Endothelial cell of hepatic sinusoid (primary cell): ENCODE measurements around the gene WFIKKN1.

ENCODE experiments used
- in situ Hi-C: cut with HindIII; loops from 2 replicates; pipeline ENCODE4 v1.10.0; 2017; ENCODE audit warnings: low sequenced_read_pairs

WFIKKN1 gene

DNA sequence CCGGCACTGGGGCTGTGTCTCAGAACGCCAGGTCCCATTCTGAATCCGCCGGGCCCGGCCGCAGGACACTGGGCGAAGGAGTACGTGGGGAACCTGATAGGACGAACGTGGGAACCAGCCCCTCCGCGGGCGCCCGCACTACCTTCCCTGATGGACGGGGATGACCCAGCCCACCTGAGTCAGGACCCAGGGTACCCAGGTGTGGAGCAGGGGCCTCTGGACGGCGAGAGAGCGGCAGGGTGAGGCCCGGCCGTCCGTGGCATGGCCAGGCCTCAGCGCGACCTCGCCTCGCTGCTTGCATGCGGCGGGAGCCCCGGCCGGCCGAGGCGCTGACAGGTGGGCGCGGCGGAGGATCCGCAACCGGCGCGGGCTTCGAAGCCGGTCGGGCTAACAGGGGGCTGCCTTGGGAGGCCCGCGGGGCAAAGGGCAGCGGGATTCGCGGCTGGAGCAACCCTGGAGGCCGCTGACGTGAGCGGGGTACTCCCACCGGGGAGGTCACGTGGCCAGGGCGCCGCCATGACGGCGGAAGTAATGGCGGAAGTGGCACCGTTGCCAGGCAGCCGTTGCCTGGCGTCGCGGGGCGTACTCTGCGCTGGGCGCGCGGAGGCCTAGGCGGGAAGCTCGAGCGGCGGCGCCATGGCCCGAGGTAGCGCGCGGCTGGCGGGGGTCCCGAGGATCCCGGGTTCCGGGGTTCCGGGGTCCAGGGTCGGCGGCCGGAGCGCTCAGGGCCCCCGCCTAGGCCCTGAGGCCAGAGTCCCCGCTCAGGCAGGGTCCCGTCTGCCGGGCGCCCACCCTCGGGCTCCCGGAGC lies 18.2 kb downstream of the WFIKKN1 start, which contains the start of gene WDR90:
WDR90 (plus strand) TSS at position 585 of the 809 bp plus-strand sequence; CDS start at position 637, 52 bp downstream.
- in situ Hi-C loops, result loop anchor here (25.0 kb wide), 1 partner anchor 112 kb away; the partner anchor contains the start of gene CAPN15

DNA sequence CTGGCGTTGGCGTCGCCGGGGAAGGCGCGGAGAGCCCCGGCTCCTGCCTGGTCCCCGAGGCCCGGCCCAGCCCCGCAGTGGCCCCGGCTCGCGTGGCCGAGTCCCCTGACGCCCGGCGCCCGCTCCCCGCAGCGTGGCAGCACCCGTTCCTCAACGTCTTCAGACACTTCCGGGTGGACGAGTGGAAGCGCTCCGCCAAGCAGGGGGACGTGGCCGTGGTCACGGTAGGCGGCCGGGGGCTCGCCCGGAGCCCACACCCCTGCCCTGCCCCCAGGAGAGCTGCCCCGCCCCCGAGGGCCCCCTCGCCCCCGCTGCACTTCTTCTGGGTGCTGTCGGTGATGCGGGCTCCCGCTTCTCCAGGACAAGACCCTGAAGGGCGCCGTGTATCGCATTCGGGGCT lies 18.8 kb downstream of the WFIKKN1 start:
- in situ Hi-C loops, result loop anchor here (10.0 to 25.0 kb wide), 2 partner anchors 65 to 112 kb away; partner anchors contain the start of genes CAPN15 and METRN

GRCh38 chr16:651844-652243 lies 21.1 kb downstream of the WFIKKN1 start:
- in situ Hi-C loops, result loop anchor here (10.0 kb wide), 1 partner anchor 63 kb away; the partner anchor contains the start of gene METRN

DNA sequence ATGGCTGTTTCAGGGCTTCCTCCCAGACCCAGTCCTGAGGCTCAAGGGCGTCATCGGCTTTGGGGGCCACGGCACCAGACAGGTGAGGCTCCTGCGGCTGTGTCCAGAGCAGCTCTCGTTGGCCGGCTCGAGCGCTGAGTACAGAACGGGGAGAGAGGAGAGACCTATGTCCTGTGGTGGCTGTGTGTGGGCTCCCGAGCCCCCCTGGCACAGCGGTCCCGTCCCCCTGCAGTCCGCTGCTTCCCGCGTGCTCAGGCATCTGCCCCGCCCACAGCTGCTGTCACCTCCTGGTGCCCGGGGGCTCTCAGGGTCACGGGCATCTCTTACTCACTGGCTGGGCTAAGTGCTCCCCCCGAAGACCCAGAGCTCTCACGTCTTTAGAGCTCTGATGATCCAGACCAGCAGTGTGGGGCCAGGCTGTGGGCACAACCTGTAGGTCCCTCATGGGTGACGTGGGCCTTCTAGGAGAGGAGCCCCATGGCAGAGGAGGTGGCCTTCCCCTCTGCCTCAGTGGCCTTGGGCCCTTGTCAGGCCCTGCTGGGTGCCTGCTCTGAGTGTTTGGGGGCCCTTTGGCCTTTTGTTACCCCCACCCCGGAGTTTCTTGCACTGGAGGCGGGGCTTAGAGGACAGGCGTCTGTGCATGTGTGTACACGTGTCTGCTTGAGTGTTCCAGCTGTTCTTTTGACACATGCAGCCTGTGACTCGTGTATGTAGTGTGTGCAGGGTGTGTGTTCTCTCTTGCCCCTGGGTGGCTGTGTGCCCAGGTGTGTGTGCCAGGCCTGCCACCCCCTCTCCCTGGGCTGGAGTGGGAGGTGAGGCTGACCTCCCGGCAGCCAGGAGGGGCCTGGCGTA lies 21.9 kb downstream of the WFIKKN1 start:
- in situ Hi-C loops, result loop anchor here (10.0 kb wide), 1 partner anchor 62 kb away; the partner anchor contains the start of gene METRN

GRCh38 chr16:654034-654433 lies 23.2 kb downstream of the WFIKKN1 start:
- in situ Hi-C loops, result loop anchor here (10.0 kb wide), 1 partner anchor 61 kb away; the partner anchor contains the start of gene METRN

DNA sequence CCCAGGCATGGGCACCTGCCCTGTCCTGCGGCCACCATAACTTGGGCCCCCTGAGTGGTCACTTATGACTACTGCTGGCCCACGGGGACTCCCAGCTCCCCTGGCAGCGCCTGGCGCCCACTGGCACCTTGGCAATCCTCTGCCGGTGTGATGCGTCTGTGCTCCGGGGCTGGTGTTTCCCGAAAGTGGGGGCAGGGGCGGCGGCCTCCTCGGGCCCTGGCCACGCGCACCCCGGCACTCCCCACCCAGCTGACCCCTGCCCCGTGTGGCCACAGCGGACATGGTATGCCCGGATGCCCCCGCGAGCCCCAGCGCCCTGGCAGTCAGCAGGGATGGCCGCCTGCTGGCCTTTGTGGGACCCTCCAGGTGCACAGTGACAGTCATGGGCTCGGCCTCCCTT lies 26.7 kb downstream of the WFIKKN1 start:
- in situ Hi-C loops, result loop anchor here (10.0 kb wide), 1 partner anchor 57 kb away; the partner anchor contains the start of gene METRN

- in situ Hi-C loops, result loop anchor here (10.0 kb wide), 1 partner anchor 56 kb away; the partner anchor contains the start of gene METRN
Observed at GRCh38 chr16:658679-659571, 28.1 kb downstream of the WFIKKN1 start.

DNA sequence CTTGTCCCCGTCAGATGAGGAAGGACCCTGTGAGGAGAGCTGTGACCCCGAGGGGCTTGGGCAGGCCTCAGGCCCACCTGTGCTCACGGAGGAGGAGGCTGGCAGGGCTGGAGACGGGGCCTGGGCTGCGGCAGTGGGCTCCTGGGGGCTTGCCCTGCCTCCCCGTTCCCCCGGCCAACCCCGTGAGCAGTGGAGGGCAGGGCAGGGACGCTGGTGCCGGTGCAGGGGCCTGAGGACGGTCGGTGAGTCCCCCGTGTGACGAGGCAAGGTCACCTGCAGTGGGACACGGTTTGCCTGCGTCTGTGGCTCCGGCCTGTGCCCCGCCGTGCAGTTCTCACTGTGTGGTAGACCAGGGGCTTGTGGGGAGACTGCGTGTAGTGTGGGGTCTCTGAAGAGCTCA lies 28.8 kb downstream of the WFIKKN1 start:
- in situ Hi-C loops, result loop anchor here (10.0 kb wide), 1 partner anchor 55 kb away; the partner anchor contains the start of gene METRN

DNA sequence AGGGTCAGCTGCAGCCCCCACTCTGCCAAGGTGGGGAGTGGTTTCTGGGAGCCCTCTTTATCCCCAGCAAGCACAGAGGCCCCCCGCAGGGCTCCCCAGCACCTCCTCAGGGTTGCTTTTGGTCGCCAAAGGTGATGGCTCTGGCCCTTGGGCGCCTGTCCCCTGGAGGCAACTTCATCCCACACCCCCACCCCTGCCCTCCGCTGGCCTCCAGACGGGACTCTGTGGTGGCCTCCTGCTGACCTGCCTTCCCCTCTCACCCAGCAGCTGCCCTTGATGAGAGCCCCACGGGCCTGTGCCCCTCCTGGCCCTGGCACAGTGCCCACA lies 29.3 kb downstream of the WFIKKN1 start:
- in situ Hi-C loops, result no loop called here

- in situ Hi-C loops, result no loop called here
Observed at GRCh38 chr16:660459-661183, 29.8 kb downstream of the WFIKKN1 start.

DNA sequence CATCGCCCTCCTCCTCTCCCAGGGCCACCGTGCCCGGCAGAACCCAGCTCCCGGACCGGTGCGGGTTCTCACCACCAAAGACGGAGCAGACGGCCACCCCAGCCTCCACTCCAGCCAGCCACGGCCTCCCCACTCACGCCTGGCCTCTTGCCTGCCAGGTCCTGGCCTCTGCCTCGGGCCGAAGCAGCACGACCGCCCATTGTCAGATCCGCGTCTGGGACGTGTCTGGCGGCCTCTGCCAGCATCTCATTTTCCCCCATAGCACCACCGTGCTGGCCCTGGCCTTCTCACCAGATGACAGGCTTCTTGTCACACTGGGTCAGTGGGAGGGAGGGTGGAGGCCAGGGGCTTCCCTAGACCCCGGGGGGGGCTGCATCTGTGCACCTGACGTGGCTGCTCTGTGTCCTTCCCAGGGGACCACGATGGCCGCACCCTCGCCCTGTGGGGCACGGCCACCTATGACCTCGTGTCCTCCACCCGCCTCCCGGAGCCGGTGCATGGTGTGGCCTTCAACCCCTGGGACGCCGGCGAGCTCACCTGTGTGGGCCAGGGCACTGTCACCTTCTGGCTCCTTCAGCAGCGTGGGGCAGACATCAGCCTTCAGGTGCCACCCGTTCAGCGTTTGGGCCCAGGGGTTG lies 30.5 kb downstream of the WFIKKN1 start:
- in situ Hi-C loops, result no loop called here

DNA sequence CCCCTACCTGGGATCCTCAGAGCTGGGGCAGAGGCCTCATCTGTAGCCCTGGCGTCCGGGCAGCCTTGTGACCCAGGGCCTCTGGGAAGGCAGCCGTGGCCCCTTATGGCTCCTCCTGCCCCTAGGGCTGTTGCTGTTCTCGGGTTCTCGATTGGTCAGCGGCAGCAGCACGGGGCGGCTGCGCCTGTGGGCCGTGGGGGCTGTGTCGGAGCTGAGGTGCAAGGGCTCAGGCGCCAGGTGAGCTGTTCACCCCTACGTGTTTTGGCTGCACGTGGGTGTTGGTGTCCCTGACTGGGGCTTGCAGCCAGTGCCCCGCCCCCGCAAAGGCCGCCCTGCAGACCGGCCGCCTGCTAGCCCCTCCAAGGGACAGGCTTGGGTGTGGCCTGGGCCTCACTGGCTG lies 31.3 kb downstream of the WFIKKN1 start:
- in situ Hi-C loops, result no loop called here

GRCh38 chr16:662597-662996 lies 31.8 kb downstream of the WFIKKN1 start:
- in situ Hi-C loops, result no loop called here

- in situ Hi-C loops, result no loop called here
Observed at GRCh38 chr16:666572-666971, 35.8 kb downstream of the WFIKKN1 start.

DNA sequence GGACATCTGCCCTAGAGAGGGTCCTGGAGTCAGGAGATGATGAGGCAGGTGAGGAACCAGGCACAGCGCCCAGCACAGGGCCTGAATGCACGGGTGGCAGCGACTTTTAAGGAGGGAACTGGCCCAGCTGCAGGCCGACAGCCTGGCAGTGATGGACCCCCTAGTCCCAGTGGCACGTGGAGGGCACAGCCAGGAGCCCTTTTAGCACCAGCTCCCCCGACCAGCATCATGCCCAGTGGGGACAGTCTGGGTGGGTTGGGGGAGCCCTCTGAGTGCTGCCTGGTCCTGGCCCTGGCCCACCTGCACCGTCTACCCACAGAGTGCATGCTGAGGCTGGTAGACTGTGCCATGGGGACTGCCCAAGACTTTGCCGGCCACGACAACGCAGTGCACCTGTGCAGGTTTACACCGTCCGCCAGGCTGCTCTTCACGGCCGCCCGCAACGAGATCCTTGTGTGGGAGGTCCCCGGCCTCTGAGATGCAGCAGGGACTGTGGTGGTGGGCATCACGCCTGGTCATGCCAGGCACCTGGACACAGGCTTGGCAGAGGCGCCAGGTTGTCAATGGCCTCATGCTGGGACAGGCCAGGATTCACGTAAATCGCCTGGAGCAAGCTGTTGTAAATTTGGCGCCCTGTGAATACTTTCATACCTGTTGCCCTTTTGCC lies 36.5 kb downstream of the WFIKKN1 start:
- in situ Hi-C loops, result no loop called here

- in situ Hi-C loops, result no loop called here
Observed at GRCh38 chr16:667780-668518, 37.2 kb downstream of the WFIKKN1 start, which contains the start of gene RHOT2. Gene RHOT2 (plus strand): TSS chr16:668132. CDS start chr16:668200, 68 bp downstream.

- in situ Hi-C loops, result no loop called here
Observed at GRCh38 chr16:668519-669171, 37.9 kb downstream of the WFIKKN1 start.
